Endothelial cell of umbilical vein (primary cell): Measurements from ENCODE around the gene BICD2. TPM values are rescaled to one million over a fixed set of nuclear protein-coding genes. Genes with fewer than 3 reads are reported as not detected.

ENCODE experiments used
- BruUV-seq: library from RNA; stranded (reverse); fragments of 400-500 nt; replicated peaks from 2 replicates; lab custom pipeline; 2021; lab: Mats Ljungman, UMichigan
- CTCF ChIA-PET: fragments of 300-600, 350-600 bp; sonication (Branson Sonifier 250); formaldehyde crosslinking; loops from one replicate; lab custom pipeline; 2021; ENCODE audit warnings: antibody characterized with exemption, inconsistent platforms; lab: Charles Lee
- POLR2A ChIA-PET: fragments of 300-600, 350-600 bp; sonication (Branson Sonifier 250); formaldehyde crosslinking; loops from one replicate; lab custom pipeline; 2021; ENCODE audit warnings: antibody characterized with exemption, inconsistent platforms; lab: Charles Lee
- DNase-seq: peaks from one replicate; pipeline ENCODE4 v3.0.0-alpha.2; 2011; ENCODE audit warnings: low read depth, low spot score
- FAIRE-seq: peaks from 2 replicates; lab custom pipeline; 2011; peaks lifted over from hg19 to GRCh38; lab: Jason Lieb, UNC
- H2AFZ ChIP-seq: 2 replicates; pipeline ENCODE4 v1.6.0; 2012; ENCODE audit warnings: low read depth, low read length, control low read depth, inconsistent platforms
- H3K27ac ChIP-seq: 2 replicates; pipeline ENCODE4 v1.5.1; 2011; ENCODE audit warnings: low read depth, mild to moderate bottlenecking, control low read depth, low read length, moderate library complexity; ENCODE audit not compliant: insufficient read depth
- H3K27me3 ChIP-seq, 2 experiments: 2 replicates each; pipeline versions ENCODE4 v1.6.0 to v1.6.1; 2011; ENCODE audit warnings: low read length in 2 of 2, mixed read lengths in 1 of 2; ENCODE audit not compliant: control insufficient read depth in 2 of 2, insufficient read depth in 2 of 2
- H3K36me3 ChIP-seq, 2 experiments: 2 replicates in 1 of 2; 3 replicates in 1 of 2; pipeline ENCODE4 v1.5.1; 2011; ENCODE audit warnings: low read length in 2 of 2, mild to moderate bottlenecking in 1 of 2, moderate library complexity in 1 of 2; ENCODE audit not compliant: control insufficient read depth in 2 of 2, insufficient read depth in 2 of 2; ENCODE audit errors: extremely low read depth in 1 of 2
- H3K4me1 ChIP-seq: 3 replicates; pipeline ENCODE4 v1.5.1; 2011; ENCODE audit warnings: mild to moderate bottlenecking, low read length; ENCODE audit not compliant: control insufficient read depth, insufficient read depth; ENCODE audit errors: extremely low read depth
- H3K4me2 ChIP-seq: 2 replicates; pipeline ENCODE4 v1.6.1; 2011; ENCODE audit warnings: low read length, control low read depth, mixed read lengths; ENCODE audit not compliant: insufficient read depth
- H3K4me3 ChIP-seq, 3 experiments: fragments of 200-600 bp in 1 of 3; sonication (generic), shearing (Covaris generic) in 1 of 3; replicated peaks in 1 of 3; 2 replicates each; pipeline ENCODE4 v1.5.1; 2011 to 2016; ENCODE audit warnings: control low read depth in 3 of 3, low read length in 3 of 3, mild to moderate bottlenecking in 2 of 3, inconsistent platforms in 1 of 3, low read depth in 1 of 3, moderate library complexity in 1 of 3; ENCODE audit not compliant: insufficient read depth in 1 of 3
- H3K79me2 ChIP-seq: 2 replicates; pipeline ENCODE4 v1.6.0; 2012; ENCODE audit warnings: low read length, inconsistent platforms; ENCODE audit not compliant: control insufficient read depth, insufficient read depth
- H3K9ac ChIP-seq: replicated peaks from 2 replicates; pipeline ENCODE3; 2011; ENCODE audit warnings: low read length, control low read depth; ENCODE audit not compliant: insufficient read depth; ENCODE audit errors: extremely low read depth
- H3K9me1 ChIP-seq: replicated peaks from 3 replicates; pipeline ENCODE4 v1.6.0; 2011; ENCODE audit warnings: mild to moderate bottlenecking, low read length; ENCODE audit not compliant: control insufficient read depth, insufficient read depth; ENCODE audit errors: extremely low read depth
- H3K9me3 ChIP-seq: replicated peaks from 2 replicates; pipeline ENCODE4 v1.5.1; 2012; ENCODE audit warnings: low read length, inconsistent platforms; ENCODE audit not compliant: control insufficient read depth, insufficient read depth
- H4K20me1 ChIP-seq: replicated peaks from 2 replicates; pipeline ENCODE3; 2011; ENCODE audit warnings: mild to moderate bottlenecking, low read length; ENCODE audit not compliant: control insufficient read depth, insufficient read depth; ENCODE audit errors: extremely low read depth
- EZH2 ChIP-seq: IDR thresholded peaks from 2 replicates; pipeline ENCODE4 v1.6.1; 2012; ENCODE audit warnings: borderline replicate concordance, low read depth, mild to moderate bottlenecking, moderate library complexity, low read length, inconsistent platforms; ENCODE audit not compliant: severe bottlenecking
- FOS ChIP-seq: IDR thresholded peaks from 2 replicates; pipeline ENCODE4 v1.6.1; 2011; ENCODE audit warnings: mild to moderate bottlenecking, low read length, moderate library complexity, borderline replicate concordance; ENCODE audit not compliant: insufficient read depth
- GATA2 ChIP-seq: IDR thresholded peaks from 2 replicates; pipeline ENCODE4 v1.7.0; 2011; ENCODE audit warnings: low read depth, mild to moderate bottlenecking, moderate library complexity, mixed read lengths, low read length; ENCODE audit not compliant: insufficient read length, insufficient read depth
- JUN ChIP-seq: IDR thresholded peaks from 2 replicates; pipeline ENCODE4 v1.6.1; 2011; ENCODE audit warnings: borderline replicate concordance, low read depth; ENCODE audit not compliant: insufficient read length, insufficient read depth
- MAX ChIP-seq: IDR thresholded peaks from 2 replicates; pipeline ENCODE4 v1.6.1; 2011; ENCODE audit not compliant: insufficient read depth, insufficient read length
- MYC ChIP-seq: IDR thresholded peaks from one replicate; pipeline ENCODE4 v1.6.1; 2011; ENCODE audit warnings: mild to moderate bottlenecking, low read depth, low read length
- POLR2A ChIP-seq: IDR thresholded peaks from 2 replicates; pipeline ENCODE4 v1.6.1; 2012; ENCODE audit warnings: low read depth, mild to moderate bottlenecking, control low read depth, low read length
- POLR2AphosphoS5 ChIP-seq: IDR thresholded peaks from 2 replicates; pipeline ENCODE4 v1.6.1; 2012; ENCODE audit warnings: low read depth, mild to moderate bottlenecking, control low read depth, low read length, moderate library complexity; ENCODE audit not compliant: insufficient read depth
- dilution Hi-C: fragments of 300-500 bp; cut with MboI; formaldehyde crosslinking; loops from one replicate; pipeline ENCODE4 v1.15.0; 2019; ENCODE audit warnings: low sequenced_read_pairs; ENCODE audit not compliant: extremely low pct_ligation_motif_present
- intact Hi-C: fragments of 100-400 bp; cut with micrococcal nuclease; formaldehyde crosslinking; loops from one replicate; pipeline ENCODE4 v1.10.0; 2022
- polyA plus RNA-seq, 4 experiments: library from polyadenylated mRNA; depleted of rRNA in 3 of 4; stranded (reverse) in 3 of 4; unstranded in 1 of 4; fragments of >200 nt; gene quantifications; 2 replicates each; pipeline versions ENCODE4 v1.2.1 to v1.2.3, GENCODE V29; 2011 to 2012; ENCODE audit warnings: missing spikeins in 1 of 4
- total RNA-seq: library from RNA; stranded (reverse); gene quantifications from 2 replicates; pipeline ENCODE4 v1.2.3, GENCODE V29; 2021
- TF ChIP-seq, protein P1 (sequence below), 2 donors: IDR thresholded peaks; 1 replicate in 1 of 2; 2 replicates in 1 of 2; pipeline ENCODE4 v1.5.1; 2011; ENCODE audit warnings: low read length in 2 of 2, mild to moderate bottlenecking in 2 of 2, moderate library complexity in 2 of 2, control low read depth in 1 of 2, inconsistent platforms in 1 of 2, low read depth in 1 of 2; ENCODE audit not compliant: insufficient read depth in 1 of 2; ENCODE audit errors: extremely low read depth in 1 of 2

BICD2 gene
- total and polyA plus RNA-seq, 2 donors (not counting 3 experiments of a cell fraction or from before 2014, with no cell fraction given), result 14.3 to 39.3 TPM

- Histone ChIP-seq H3K4me1 (no peaks in the 10 kb centered on the region), H4K20me1 (no peaks in the 10 kb centered on the region), H3K9ac (no peak overlapping the region), H3K79me2 (no peaks in the 10 kb centered on the region), H3K27me3 (no peaks in the 10 kb centered on the region), H3K27ac (no peak overlapping the region), H3K9me1 (no peaks in the 10 kb centered on the region), H3K4me2 (no peak overlapping the region), H2AFZ (no peak overlapping the region), H3K4me3 (no peak overlapping the region), H3K36me3 (no peaks in the 10 kb centered on the region), H3K9me3 (no peaks in the 10 kb centered on the region)
- ChIA-PET CTCF (interaction anchor here (1.0 kb wide), 1 partner anchor 32 kb away, joined by 3 read pairs; no protein-coding TSS in a partner anchor), POLR2A (no interaction called here)
- dilution Hi-C loops, result no loop called here
- FAIRE-seq (no peak), DNase-seq (no peak)
- TF ChIP-seq FOS (no peak), EZH2 (no peak), POLR2AphosphoS5 (no peak), MAX (no peak), GATA2 (no peak), JUN (no peak), MYC (no peak), POLR2A (no peak)
- TF ChIP-seq, protein P1, sequence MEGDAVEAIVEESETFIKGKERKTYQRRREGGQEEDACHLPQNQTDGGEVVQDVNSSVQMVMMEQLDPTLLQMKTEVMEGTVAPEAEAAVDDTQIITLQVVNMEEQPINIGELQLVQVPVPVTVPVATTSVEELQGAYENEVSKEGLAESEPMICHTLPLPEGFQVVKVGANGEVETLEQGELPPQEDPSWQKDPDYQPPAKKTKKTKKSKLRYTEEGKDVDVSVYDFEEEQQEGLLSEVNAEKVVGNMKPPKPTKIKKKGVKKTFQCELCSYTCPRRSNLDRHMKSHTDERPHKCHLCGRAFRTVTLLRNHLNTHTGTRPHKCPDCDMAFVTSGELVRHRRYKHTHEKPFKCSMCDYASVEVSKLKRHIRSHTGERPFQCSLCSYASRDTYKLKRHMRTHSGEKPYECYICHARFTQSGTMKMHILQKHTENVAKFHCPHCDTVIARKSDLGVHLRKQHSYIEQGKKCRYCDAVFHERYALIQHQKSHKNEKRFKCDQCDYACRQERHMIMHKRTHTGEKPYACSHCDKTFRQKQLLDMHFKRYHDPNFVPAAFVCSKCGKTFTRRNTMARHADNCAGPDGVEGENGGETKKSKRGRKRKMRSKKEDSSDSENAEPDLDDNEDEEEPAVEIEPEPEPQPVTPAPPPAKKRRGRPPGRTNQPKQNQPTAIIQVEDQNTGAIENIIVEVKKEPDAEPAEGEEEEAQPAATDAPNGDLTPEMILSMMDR (IDR thresholded peaks at IDR 0.05; ENCODE audit: extremely low read depth in 1 of 2, insufficient read depth in 1 of 2, low read depth in 1 of 2, low read length in 2 of 2), result no peak
- BruUV-seq, result no TSS peak
- intact Hi-C loops, result no loop called here
Observed at GRCh38 chr9:92685022-92685421, 79.6 kb downstream of the BICD2 start.
